ENCODE data around the gene AKAP14. TPM values are rescaled to one million over a fixed set of nuclear protein-coding genes. Genes with fewer than 3 reads are reported as not detected.
"Not testable (repeated sequence)": the region's sequence is repeated elsewhere in the genome, so short reads cannot be mapped to it uniquely, and the experiment has no call there.

Gene AKAP14
- total RNA-seq, 4 donors from 2014 or later, result not detected

DNA sequence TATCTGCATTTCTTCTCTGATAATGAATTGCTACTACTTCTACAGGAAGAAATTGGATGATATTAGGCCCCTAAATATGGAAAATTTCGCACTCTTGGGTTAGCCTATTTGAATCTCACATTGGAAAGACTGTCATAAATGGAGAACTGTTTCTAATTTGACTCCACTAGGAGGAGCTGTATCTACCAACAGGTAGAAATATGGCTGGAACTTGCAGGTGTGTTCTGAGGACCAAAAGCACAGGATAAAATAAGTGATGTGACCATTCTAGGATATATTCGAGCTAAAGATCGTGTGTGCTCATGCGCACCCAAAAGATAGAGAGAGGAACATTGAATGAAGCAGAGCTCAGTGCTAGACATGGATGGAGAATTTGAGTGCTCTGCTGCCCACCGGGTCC, 52.7 kb downstream of the AKAP14 start:
- TF ChIP-seq CTCF (IDR thresholded peaks at IDR 0.05), result no peak
- TF ChIP-seq EP300 (IDR thresholded peaks at IDR 0.05; ENCODE audit: low read depth), result no peak
- TF ChIP-seq POLR2AphosphoS5 (IDR thresholded peaks at IDR 0.05), result no peak
- no peak for TF ChIP-seq POLR2A (IDR thresholded peaks at IDR 0.05)
- Histone ChIP-seq H3K27me3 (no peaks in the 10 kb centered on the region), H3K4me1 (peaks cover 0 to 4% (median 0%) of the 10 kb centered on the region in 4 donors), H3K27ac (no peak overlapping the region), H3K4me3 (no peak overlapping the region), H3K36me3 (no peaks in the 10 kb centered on the region), H3K9me3 (no peaks in the 10 kb centered on the region)
- 80% methylated on average over 5 of the region's 5 CpGs; no CpG with 5 or more reads in 1 of the 2 donors for WGBS, 2 donors (ENCODE audit: low coverage in 1 of 2)
- in situ Hi-C loops (cut with MboI; ENCODE audit: low pct_ligation_motif_present in 1 of 4, low pct_unique_long_range_greater_than_20kb in 1 of 4, low sequenced_read_pairs in 3 of 4), result no loop called here
- intact Hi-C loops (cut with DNase I; ENCODE audit: low total_unique reads), result no loop called here
- DNase-seq, result no peak

DNA sequence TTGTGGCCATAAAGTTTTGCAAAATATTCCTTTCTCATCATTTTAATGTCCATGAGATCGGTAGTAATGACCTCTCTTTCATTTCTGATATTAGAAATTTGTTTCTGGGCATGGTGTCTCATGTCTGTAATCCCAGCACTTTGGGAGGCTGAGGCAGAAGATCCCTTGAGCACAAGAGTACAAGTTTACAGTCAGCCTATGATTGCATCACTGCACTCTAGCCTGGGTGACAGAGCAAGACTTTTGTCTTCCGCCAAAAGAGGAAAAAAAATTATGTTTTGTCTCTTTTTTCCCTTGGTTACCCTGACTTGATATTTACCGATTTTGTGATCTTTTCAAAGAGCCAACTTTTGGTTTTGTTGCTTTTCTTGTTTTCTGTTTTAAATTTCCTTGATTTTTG, 58.7 kb downstream of the AKAP14 start:
- Histone ChIP-seq H3K27ac (no peak overlapping the region), H3K4me1 (no peaks in the 10 kb centered on the region), H3K27me3 (no peaks in the 10 kb centered on the region), H3K4me3 (no peak overlapping the region), H3K9me3 (no peaks in the 10 kb centered on the region), H3K36me3 (no peaks in the 10 kb centered on the region)
- intact Hi-C loops (cut with DNase I; ENCODE audit: low total_unique reads) (no loop called here), in situ Hi-C loops (cut with MboI; ENCODE audit: low pct_ligation_motif_present in 1 of 4, low pct_unique_long_range_greater_than_20kb in 1 of 4, low sequenced_read_pairs in 3 of 4) (no loop called here)
- 63 to 74% methylated on average over 2 to 3 of the region's 3 CpGs for WGBS, 2 donors (ENCODE audit: low coverage in 1 of 2)
- TF ChIP-seq POLR2A (IDR thresholded peaks at IDR 0.05) (no peak), POLR2AphosphoS5 (IDR thresholded peaks at IDR 0.05) (no peak), CTCF (IDR thresholded peaks at IDR 0.05) (no peak), EP300 (IDR thresholded peaks at IDR 0.05; ENCODE audit: low read depth) (no peak)
- no peak for DNase-seq

- WGBS, 2 donors (ENCODE audit: low coverage in 1 of 2), result 81 to 85% methylated on average over 4 to 21 of the region's 21 CpGs
- H3K4me3 ChIP-seq; in situ Hi-C loops (cut with MboI; ENCODE audit: low pct_ligation_motif_present in 1 of 4, low pct_unique_long_range_greater_than_20kb in 1 of 4, low sequenced_read_pairs in 3 of 4); H3K9me3 ChIP-seq; H3K36me3 ChIP-seq; H3K27me3 ChIP-seq; intact Hi-C loops (cut with DNase I; ENCODE audit: low total_unique reads); H3K4me1 ChIP-seq; H3K27ac ChIP-seq: not testable (repeated sequence)
- peak; percentile 13 for DNase-seq
Measured at GRCh38 chrX:119955807-119956570, 60.3 kb downstream of the AKAP14 start.

GRCh38 chrX:119960625-119961024, 64.9 kb downstream of the AKAP14 start:
- H3K4me3 ChIP-seq, result no peak overlapping the region
- H3K27ac ChIP-seq, result no peak overlapping the region
- intact Hi-C loops (cut with DNase I; ENCODE audit: low total_unique reads), result no loop called here
- H3K4me1 ChIP-seq, result no peaks in the 10 kb centered on the region
- H3K27me3 ChIP-seq, result no peaks in the 10 kb centered on the region
- H3K9me3 ChIP-seq, result no peaks in the 10 kb centered on the region
- in situ Hi-C loops (cut with MboI; ENCODE audit: low pct_ligation_motif_present in 1 of 4, low pct_unique_long_range_greater_than_20kb in 1 of 4, low sequenced_read_pairs in 3 of 4), result no loop called here
- no peaks in the 10 kb centered on the region for H3K36me3 ChIP-seq
- TF ChIP-seq EP300 (IDR thresholded peaks at IDR 0.05; ENCODE audit: low read depth), result no peak
- TF ChIP-seq POLR2A (IDR thresholded peaks at IDR 0.05), result no peak
- TF ChIP-seq POLR2AphosphoS5 (IDR thresholded peaks at IDR 0.05), result no peak
- TF ChIP-seq CTCF (IDR thresholded peaks at IDR 0.05), result no peak
- DNase-seq, result no peak

GRCh38 chrX:119966837-119967236, 71.1 kb downstream of the AKAP14 start:
- DNase-seq; H3K4me3 ChIP-seq; H3K27ac ChIP-seq; intact Hi-C loops (cut with DNase I; ENCODE audit: low total_unique reads); H3K9me3 ChIP-seq; H3K4me1 ChIP-seq; H3K27me3 ChIP-seq; in situ Hi-C loops (cut with MboI; ENCODE audit: low pct_ligation_motif_present in 1 of 4, low pct_unique_long_range_greater_than_20kb in 1 of 4, low sequenced_read_pairs in 3 of 4); H3K36me3 ChIP-seq: not testable (repeated sequence)
- 94% methylated on average over 1 of the region's 1 CpG; no CpG with 5 or more reads in 1 of the 2 donors for WGBS, 2 donors (ENCODE audit: low coverage in 1 of 2)

Other genes starting within 250 kb of the AKAP14 start
- 10 to 100 TPM in 3 of 4 donors, 1 to 10 TPM in 1; 9.4 to 88.2 (median 21.8) TPM for gene SEPTIN6, start 202.7 kb upstream of the AKAP14 start, total RNA-seq
- gene SOWAHD, start 137.3 kb upstream of the AKAP14 start, total RNA-seq, result 1 to 10 TPM in 1 of 4 donors, under 1 TPM in 1, not detected in 2; 0.64 to 1.5 TPM
- gene RPL39, start 104.3 kb upstream of the AKAP14 start, total RNA-seq, result 1,000 to 10,000 TPM in 2 of 4 donors, 100 to 1,000 TPM in 2; 246 to 2,878 (median 1,753) TPM
- gene UPF3B, start 42.9 kb upstream of the AKAP14 start, total RNA-seq, result 10 to 100 TPM in 1 of 4 donors, 1 to 10 TPM in 3; 3.4 to 16.8 (median 5.7) TPM
- 10 to 100 TPM in 2 of 4 donors, 1 to 10 TPM in 2; 1.9 to 16.7 (median 10.1) TPM for gene RNF113A, start 24.2 kb upstream of the AKAP14 start, total RNA-seq
- gene NDUFA1, start 24.1 kb upstream of the AKAP14 start, total RNA-seq, result 100 to 1,000 TPM in 1 of 4 donors, 10 to 100 TPM in 3; 11.9 to 128 (median 70.9) TPM
- 10 to 100 TPM in 2 of 4 donors, 1 to 10 TPM in 2; 2.6 to 14.7 (median 8.5) TPM for gene NKAP, start 47.9 kb downstream of the AKAP14 start, total RNA-seq
- gene RHOXF2B, start 181.8 kb downstream of the AKAP14 start, total RNA-seq, result not detected
- 10 to 100 TPM in 1 of 4 donors, 1 to 10 TPM in 1, not detected in 2; 1.3 to 10.8 TPM for gene RHOXF1, start 220.0 kb downstream of the AKAP14 start, total RNA-seq

Data from transverse colon (tissue), 4 donors.